ENCODE results near the gene FSCN2. TPM values are rescaled to one million over a fixed set of nuclear protein-coding genes. Genes with fewer than 3 reads are reported as not detected.

FSCN2 gene
- total RNA-seq, 1 experiment from 2014 or later = 1.2 TPM

GRCh38 chr17:81566461-81567126 is 38.4 kb downstream of the FSCN2 start:
- ChIA-PET CTCF (interaction anchor here (1.4 kb wide), 1 partner anchor 13 kb away, joined by 5 read pairs; no protein-coding TSS in a partner anchor), POLR2A (interaction anchor here (0.6 kb wide), 1 partner anchor 8 kb away, joined by 8 read pairs; no protein-coding TSS in a partner anchor)
- Histone ChIP-seq H3K9me3 (ENCODE audit: control insufficient read depth, insufficient read depth, low read depth, low read length) (no peaks in the 10 kb centered on the region), H3K27me3 (ENCODE audit: control insufficient read depth, insufficient read depth, low read length) (no peaks in the 10 kb centered on the region), H3K4me3 (ENCODE audit: low read depth in 2 of 2, low read length in 2 of 2) (peak overlapping the region in 1 of 2 experiments; percentile 17; a peak in 2 of 4 replicates), H3K27ac (ENCODE audit: low read length) (peak overlapping the region; percentile 100), H3K4me1 (ENCODE audit: control insufficient read depth, insufficient read depth, low read length) (peaks cover 80% of the 10 kb centered on the region), H3K36me3 (ENCODE audit: control insufficient read depth, insufficient read depth, low read length) (peaks cover 23% of the 10 kb centered on the region)
- intact Hi-C loops (cut with micrococcal nuclease; ENCODE audit: unreplicated experiment) = loop anchor here (2.0 kb wide), 1 partner anchor 14 kb away; the partner anchor contains the start of gene FAAP100
- ATAC-seq (peak; percentile 86), DNase-seq (ENCODE audit: low read depth, low spot score) (no peak)
- in situ Hi-C loops (cut with HindIII; ENCODE audit: low pct_unique_long_range_greater_than_20kb, low sequenced_read_pairs) = no loop called here
- TF ChIP-seq TCF7L2 (IDR thresholded peaks at IDR 0.05; ENCODE audit: low read depth, low read length) = peak; percentile 87
- no peak for TF ChIP-seq CTCF (IDR thresholded peaks at IDR 0.05)
- TF ChIP-seq POLR2AphosphoS5 (IDR thresholded peaks at IDR 0.05; ENCODE audit: low read depth, low read length) = peak; percentile 99
- TF ChIP-seq SIN3A (IDR thresholded peaks at IDR 0.05; ENCODE audit: borderline replicate concordance, insufficient read depth, low read depth, low read length) = 0 out of 2 replicates have a peak, but pooled peaks have one; percentile 62
- no peak for TF ChIP-seq REST (IDR thresholded peaks at IDR 0.05; ENCODE audit: insufficient read depth in 1 of 2, low read depth in 2 of 2, low read length in 1 of 2)
- BruUV-seq (replicated peaks) = no TSS peak

GRCh38 chr17:81567191-81567590 is 39.0 kb downstream of the FSCN2 start:
- no peaks in the 10 kb centered on the region for H3K9me3 ChIP-seq (ENCODE audit: control insufficient read depth, insufficient read depth, low read depth, low read length)
- no TSS peak for BruUV-seq (replicated peaks)
- ChIA-PET POLR2A (no interaction called here), CTCF (interaction anchor here (1.4 kb wide), 1 partner anchor 13 kb away, joined by 5 read pairs; no protein-coding TSS in a partner anchor)
- ATAC-seq (peak; percentile 2; the same call in 1 of the 2 replicates), DNase-seq (ENCODE audit: low read depth, low spot score) (no peak)
- no peaks in the 10 kb centered on the region for H3K27me3 ChIP-seq (ENCODE audit: control insufficient read depth, insufficient read depth, low read length)
- no peak for TF ChIP-seq SIN3A (IDR thresholded peaks at IDR 0.05; ENCODE audit: borderline replicate concordance, insufficient read depth, low read depth, low read length)
- no peak for TF ChIP-seq POLR2AphosphoS5 (IDR thresholded peaks at IDR 0.05; ENCODE audit: low read depth, low read length)
- no peak for TF ChIP-seq CTCF (IDR thresholded peaks at IDR 0.05)
- no peak for TF ChIP-seq TCF7L2 (IDR thresholded peaks at IDR 0.05; ENCODE audit: low read depth, low read length)
- no peak for TF ChIP-seq REST (IDR thresholded peaks at IDR 0.05; ENCODE audit: insufficient read depth in 1 of 2, low read depth in 2 of 2, low read length in 1 of 2)
- H3K36me3 ChIP-seq (ENCODE audit: control insufficient read depth, insufficient read depth, low read length) = peaks cover 26% of the 10 kb centered on the region
- H3K4me3 ChIP-seq (ENCODE audit: low read depth in 2 of 2, low read length in 2 of 2) = peak overlapping the region in 1 of 2 experiments; percentile 17; a peak in 1 of 4 replicates
- in situ Hi-C loops (cut with HindIII; ENCODE audit: low pct_unique_long_range_greater_than_20kb, low sequenced_read_pairs) (no loop called here), intact Hi-C loops (cut with micrococcal nuclease; ENCODE audit: unreplicated experiment) (loop anchor here (2.0 kb wide), 1 partner anchor 14 kb away; the partner anchor contains the start of gene FAAP100)
- H3K4me1 ChIP-seq (ENCODE audit: control insufficient read depth, insufficient read depth, low read length) = peaks cover 76% of the 10 kb centered on the region
- H3K27ac ChIP-seq (ENCODE audit: low read length) = peak overlapping the region; percentile 100

Measured in Panc1 (cell line).